Fibroblast of lung (primary cell): Measurements from ENCODE around the gene PHF24. TPM values are rescaled to one million over a fixed set of nuclear protein-coding genes. Genes with fewer than 3 reads are reported as not detected.

Source experiments
- DNase-seq, 2 donors: peaks; one replicate each; pipeline versions ENCODE4 v3.0.0 to v3.0.0-alpha.2; 2010; ENCODE audit warnings: low read depth in 2 of 2
- H2AFZ ChIP-seq: 2 replicates; pipeline ENCODE4 v1.5.1; 2012; ENCODE audit warnings: low read length, control low read depth, inconsistent platforms
- H3K27ac ChIP-seq: 2 replicates; pipeline ENCODE4 v1.5.1; 2011; ENCODE audit warnings: low read length, control low read depth; ENCODE audit not compliant: insufficient read depth
- H3K27me3 ChIP-seq: 2 replicates; pipeline ENCODE4 v1.5.1; 2011; ENCODE audit warnings: mild to moderate bottlenecking, low read length; ENCODE audit not compliant: control insufficient read depth, insufficient read depth
- H3K36me3 ChIP-seq: 2 replicates; pipeline ENCODE4 v1.5.1; 2011; ENCODE audit warnings: low read length; ENCODE audit not compliant: control insufficient read depth, insufficient read depth
- H3K4me1 ChIP-seq: 2 replicates; pipeline ENCODE4 v1.5.1; 2011; ENCODE audit warnings: low read length; ENCODE audit not compliant: control insufficient read depth, insufficient read depth; ENCODE audit errors: extremely low read depth
- H3K4me2 ChIP-seq: 2 replicates; pipeline ENCODE4 v1.5.1; 2011; ENCODE audit warnings: low read length, control low read depth; ENCODE audit not compliant: insufficient read depth; ENCODE audit errors: extremely low read depth
- H3K4me3 ChIP-seq, 4 experiments: fragments of 200-600 bp in 1 of 4; sonication (generic) in 1 of 4; replicated peaks in 1 of 4; 2 replicates each; pipeline ENCODE4 v1.5.1; 2011 to 2016; ENCODE audit warnings: low read length in 4 of 4, low read depth in 3 of 4, mild to moderate bottlenecking in 3 of 4, control low read depth in 2 of 4, inconsistent platforms in 1 of 4, mixed read lengths in 1 of 4; ENCODE audit not compliant: insufficient read depth in 1 of 4; ENCODE audit errors: control extremely low read depth in 1 of 4
- H3K79me2 ChIP-seq: 2 replicates; pipeline ENCODE4 v1.5.1; 2012; ENCODE audit warnings: mild to moderate bottlenecking, low read length, inconsistent platforms; ENCODE audit not compliant: control insufficient read depth, insufficient read depth
- H3K9ac ChIP-seq: 2 replicates; pipeline ENCODE4 v1.5.1; 2011; ENCODE audit warnings: mild to moderate bottlenecking, low read length, control low read depth; ENCODE audit not compliant: insufficient read depth
- H3K9me3 ChIP-seq: 2 replicates; pipeline ENCODE4 v1.5.1; 2012; ENCODE audit warnings: low read depth, low read length; ENCODE audit not compliant: control insufficient read depth, insufficient read depth
- H4K20me1 ChIP-seq: 2 replicates; pipeline ENCODE4 v1.5.1; 2011; ENCODE audit warnings: low read length; ENCODE audit not compliant: control insufficient read depth, insufficient read depth; ENCODE audit errors: extremely low read depth
- EZH2 ChIP-seq: IDR thresholded peaks from 2 replicates; pipeline ENCODE4 v1.5.1; 2012; ENCODE audit warnings: low read length, control low read depth, mild to moderate bottlenecking; ENCODE audit errors: missing control alignments
- polyA plus RNA-seq, 2 donors: library from polyadenylated mRNA; depleted of rRNA in 1 of 2; stranded (reverse) in 1 of 2; unstranded in 1 of 2; fragments of >200 nt; gene quantifications; 2 replicates each; pipeline ENCODE4 v1.2.1, GENCODE V29; 2011 to 2012; ENCODE audit warnings: missing spikeins in 1 of 2
- total RNA-seq: library from RNA; depleted of rRNA; stranded (reverse); fragments of >200 nt; gene quantifications from 2 replicates; pipeline ENCODE4 v1.2.1, GENCODE V29; 2014
- TF ChIP-seq, protein P1 (sequence below), 2 donors: IDR thresholded peaks in 1 of 2; conservative IDR thresholded peaks in 1 of 2; 1 replicate in 1 of 2; 2 replicates in 1 of 2; pipeline ENCODE4 v1.5.1; 2011 to 2012; ENCODE audit warnings: low read length in 2 of 2, control low read depth in 1 of 2, inconsistent platforms in 1 of 2, low read depth in 1 of 2, mild to moderate bottlenecking in 1 of 2

Gene PHF24
- total and polyA plus RNA-seq, 2 donors (not counting 1 experiment from before 2014, with no cell fraction given): 0.17 TPM; not detected in 1

DNA sequence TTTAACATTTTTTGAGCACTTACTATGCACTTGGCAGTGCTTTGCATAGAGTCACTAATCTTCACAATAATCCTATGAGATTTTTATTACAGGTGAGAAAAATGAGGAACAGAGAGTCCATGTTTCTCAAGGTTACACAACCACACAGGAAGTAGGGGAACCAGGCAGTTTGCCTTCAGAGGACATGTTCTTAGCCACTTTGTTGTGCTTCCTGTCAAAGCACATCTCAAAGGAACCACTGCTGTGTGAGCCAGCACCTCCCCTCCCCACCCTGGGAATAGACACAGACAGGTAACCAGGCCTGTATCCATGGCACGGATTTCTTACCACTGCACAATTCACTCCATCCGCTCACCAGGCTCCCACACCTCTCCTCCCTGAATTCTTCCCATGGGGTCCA, 25.1 kb downstream of the PHF24 start:
- no peaks in the 10 kb centered on the region for H4K20me1 ChIP-seq
- no peaks in the 10 kb centered on the region for H3K36me3 ChIP-seq
- no peaks in the 10 kb centered on the region for H3K9me3 ChIP-seq
- no peak overlapping the region for H3K4me3 ChIP-seq
- peaks cover 4% of the 10 kb centered on the region for H3K27me3 ChIP-seq
- TF ChIP-seq, protein P1, sequence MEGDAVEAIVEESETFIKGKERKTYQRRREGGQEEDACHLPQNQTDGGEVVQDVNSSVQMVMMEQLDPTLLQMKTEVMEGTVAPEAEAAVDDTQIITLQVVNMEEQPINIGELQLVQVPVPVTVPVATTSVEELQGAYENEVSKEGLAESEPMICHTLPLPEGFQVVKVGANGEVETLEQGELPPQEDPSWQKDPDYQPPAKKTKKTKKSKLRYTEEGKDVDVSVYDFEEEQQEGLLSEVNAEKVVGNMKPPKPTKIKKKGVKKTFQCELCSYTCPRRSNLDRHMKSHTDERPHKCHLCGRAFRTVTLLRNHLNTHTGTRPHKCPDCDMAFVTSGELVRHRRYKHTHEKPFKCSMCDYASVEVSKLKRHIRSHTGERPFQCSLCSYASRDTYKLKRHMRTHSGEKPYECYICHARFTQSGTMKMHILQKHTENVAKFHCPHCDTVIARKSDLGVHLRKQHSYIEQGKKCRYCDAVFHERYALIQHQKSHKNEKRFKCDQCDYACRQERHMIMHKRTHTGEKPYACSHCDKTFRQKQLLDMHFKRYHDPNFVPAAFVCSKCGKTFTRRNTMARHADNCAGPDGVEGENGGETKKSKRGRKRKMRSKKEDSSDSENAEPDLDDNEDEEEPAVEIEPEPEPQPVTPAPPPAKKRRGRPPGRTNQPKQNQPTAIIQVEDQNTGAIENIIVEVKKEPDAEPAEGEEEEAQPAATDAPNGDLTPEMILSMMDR (conservative IDR thresholded peaks at IDR 0.05 in 1 of 2, IDR thresholded peaks at IDR 0.05 in 1 of 2; ENCODE audit: low read depth in 1 of 2, low read length in 2 of 2): no peak
- no peak for TF ChIP-seq EZH2
- H3K9ac ChIP-seq: no peak overlapping the region
- no peaks in the 10 kb centered on the region for H3K79me2 ChIP-seq
- H2AFZ ChIP-seq: no peak overlapping the region
- DNase-seq: no peak
- no peak overlapping the region for H3K4me2 ChIP-seq
- H3K4me1 ChIP-seq: no peaks in the 10 kb centered on the region
- no peak overlapping the region for H3K27ac ChIP-seq

DNA sequence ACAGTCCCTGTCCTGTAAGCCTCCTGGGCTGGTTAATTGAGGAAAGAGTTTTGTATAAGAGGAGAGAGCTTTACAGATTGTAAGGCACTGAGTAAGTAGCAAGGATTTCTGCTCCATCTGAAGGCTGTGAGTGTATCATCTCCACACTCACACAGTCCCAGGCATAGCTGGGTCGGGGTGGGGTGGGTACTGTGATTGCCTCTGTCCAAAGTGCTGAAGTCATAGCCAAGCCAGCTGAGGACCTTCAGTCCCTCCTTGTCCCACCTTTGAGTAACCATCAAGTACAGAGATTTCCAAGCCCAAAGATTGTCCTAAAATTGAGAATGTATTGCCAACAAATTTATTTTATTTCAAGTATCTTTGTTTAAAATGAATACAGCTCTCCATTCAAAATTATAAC, 26.0 kb downstream of the PHF24 start:
- H3K9me3 ChIP-seq: no peaks in the 10 kb centered on the region
- no peaks in the 10 kb centered on the region for H4K20me1 ChIP-seq
- H3K27me3 ChIP-seq: peaks cover 4% of the 10 kb centered on the region
- no peak for TF ChIP-seq EZH2
- TF ChIP-seq, protein P1 (conservative IDR thresholded peaks at IDR 0.05 in 1 of 2, IDR thresholded peaks at IDR 0.05 in 1 of 2; ENCODE audit: low read depth in 1 of 2, low read length in 2 of 2): no peak
- H2AFZ ChIP-seq: no peak overlapping the region
- no peak overlapping the region for H3K4me3 ChIP-seq
- H3K27ac ChIP-seq: no peak overlapping the region
- peak; percentile 24 to 30 for DNase-seq
- no peak overlapping the region for H3K9ac ChIP-seq
- no peaks in the 10 kb centered on the region for H3K36me3 ChIP-seq
- no peaks in the 10 kb centered on the region for H3K79me2 ChIP-seq
- H3K4me2 ChIP-seq: no peak overlapping the region
- H3K4me1 ChIP-seq: peaks cover 2% of the 10 kb centered on the region

DNA sequence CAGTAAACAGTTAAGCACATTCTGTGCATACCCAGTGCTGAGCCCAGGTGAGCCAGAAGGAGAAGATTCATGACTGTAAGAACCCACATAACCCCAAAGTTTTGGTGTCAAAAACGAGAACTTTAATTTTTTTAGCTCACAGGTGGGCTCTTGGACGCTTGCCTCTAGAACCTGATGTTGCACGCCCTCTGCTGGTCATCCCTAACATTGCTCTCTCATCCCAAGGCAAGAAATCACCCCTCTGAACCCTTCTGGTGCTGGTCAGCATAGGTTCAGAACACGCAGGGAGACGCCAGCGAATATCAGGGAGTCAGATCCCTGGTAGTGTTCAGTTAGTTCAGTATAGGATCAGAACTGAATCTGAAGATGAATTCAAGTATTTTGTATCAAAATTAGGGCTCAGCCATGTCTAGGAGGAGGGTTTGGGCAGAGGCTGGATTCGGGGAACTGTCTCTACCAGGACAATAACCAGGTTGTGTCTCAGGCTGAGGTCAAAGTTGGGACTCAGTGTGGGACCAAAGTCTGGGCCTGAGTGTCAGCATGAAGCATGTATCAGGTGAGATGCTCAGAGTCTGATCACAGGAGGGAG, 27.3 kb downstream of the PHF24 start:
- DNase-seq: peak; percentile 44 to 68
- no peak for TF ChIP-seq EZH2
- TF ChIP-seq, protein P1 (conservative IDR thresholded peaks at IDR 0.05 in 1 of 2, IDR thresholded peaks at IDR 0.05 in 1 of 2; ENCODE audit: low read depth in 1 of 2, low read length in 2 of 2): peak; percentile 66 to 89
- no peak overlapping the region for H3K9ac ChIP-seq
- H3K4me3 ChIP-seq: no peak overlapping the region
- no peaks in the 10 kb centered on the region for H4K20me1 ChIP-seq
- peaks cover 2% of the 10 kb centered on the region for H3K4me1 ChIP-seq
- peaks cover 4% of the 10 kb centered on the region for H3K27me3 ChIP-seq
- H3K79me2 ChIP-seq: peaks cover 2% of the 10 kb centered on the region
- no peaks in the 10 kb centered on the region for H3K36me3 ChIP-seq
- no peaks in the 10 kb centered on the region for H3K9me3 ChIP-seq
- H3K27ac ChIP-seq: no peak overlapping the region
- no peak overlapping the region for H3K4me2 ChIP-seq
- H2AFZ ChIP-seq: no peak overlapping the region
